CD4-positive, alpha-beta T cell (primary cell): ENCODE results near the gene ARHGAP26. TPM values are rescaled to one million over a fixed set of nuclear protein-coding genes. Genes with fewer than 3 reads are reported as not detected.
A peak's percentile ranks its signal among the peaks of the same experiment; 100 is the strongest.

Source experiments
- ATAC-seq: fragments of 200-7000 bp; cut with Tn5 transposase; one replicate; pipeline ENCODE4 v1.10.0; 2022; ENCODE audit warnings: mild to moderate bottlenecking; ENCODE audit not compliant: poor library complexity
- CTCF ChIA-PET: fragments of 350-600 bp; sonication (Branson Sonifier 250); formaldehyde crosslinking; loops from one replicate; lab custom pipeline; 2021; ENCODE audit warnings: antibody characterized with exemption, inconsistent platforms; lab: Charles Lee
- POLR2A ChIA-PET: fragments of 350-600 bp; sonication (Branson Sonifier 250); formaldehyde crosslinking; loops from one replicate; lab custom pipeline; 2021; ENCODE audit warnings: antibody characterized with exemption, inconsistent platforms; lab: Charles Lee
- DNase-seq, 14 experiments: peaks; one replicate each; pipeline ENCODE4 v3.0.0-alpha.2; 2013 to 2020; ENCODE audit warnings: mixed read lengths in 2 of 14
- H3K27ac ChIP-seq, 2 donors: one replicate each; pipeline versions ENCODE4 v1.5.1 to v1.7.0; 2013; ENCODE audit warnings: low read length in 2 of 2, low read depth in 1 of 2, mild to moderate bottlenecking in 1 of 2
- H3K27me3 ChIP-seq, 2 experiments: 1 replicate in 1 of 2; 2 replicates in 1 of 2; pipeline versions ENCODE4 v1.6.1 to v1.7.0; 2013; ENCODE audit warnings: low read length in 2 of 2, control low read depth in 1 of 2, mild to moderate bottlenecking in 1 of 2, moderate library complexity in 1 of 2; ENCODE audit not compliant: insufficient read depth in 2 of 2, control insufficient read depth in 1 of 2
- H3K36me3 ChIP-seq: one replicate; pipeline ENCODE4 v1.6.1; 2013; ENCODE audit warnings: low read length, control low read depth; ENCODE audit not compliant: insufficient read depth
- H3K4me1 ChIP-seq: one replicate; pipeline ENCODE4 v1.6.1; 2013; ENCODE audit warnings: low read length, control low read depth; ENCODE audit not compliant: insufficient read depth
- H3K4me3 ChIP-seq: one replicate; pipeline ENCODE4 v1.5.1; 2013; ENCODE audit warnings: mild to moderate bottlenecking, low read length, moderate library complexity
- H3K9me3 ChIP-seq, 2 experiments: 1 replicate in 1 of 2; 2 replicates in 1 of 2; pipeline versions ENCODE4 v1.6.1 to v1.7.0; 2013; ENCODE audit warnings: low read length in 2 of 2, mild to moderate bottlenecking in 2 of 2, control low read depth in 1 of 2, moderate library complexity in 1 of 2; ENCODE audit not compliant: control insufficient read depth in 1 of 2, insufficient read depth in 1 of 2
- H3K27ac Mint-ChIP-seq: one replicate; pipeline ENCODE4 v1.8.0; 2020; ENCODE audit warnings: mixed read lengths
- H3K27me3 Mint-ChIP-seq: one replicate; pipeline ENCODE4 v1.8.0; 2021; ENCODE audit warnings: mixed read lengths
- H3K36me3 Mint-ChIP-seq: one replicate; pipeline ENCODE4 v1.8.0; 2021; ENCODE audit warnings: low read depth, mixed read lengths
- H3K4me1 Mint-ChIP-seq: one replicate; pipeline ENCODE4 v1.8.0; 2021; ENCODE audit warnings: low read depth, mixed read lengths
- H3K4me3 Mint-ChIP-seq: one replicate; pipeline ENCODE4 v1.8.0; 2020; ENCODE audit warnings: mild to moderate bottlenecking, mixed read lengths
- H3K9me3 Mint-ChIP-seq: one replicate; pipeline ENCODE4 v1.8.0; 2020; ENCODE audit warnings: mixed read lengths
- intact Hi-C, 2 experiments: fragments of 100-400 bp; cut with DNase I in 1 of 2; cut with micrococcal nuclease in 1 of 2; formaldehyde crosslinking; loops; one replicate each; pipeline versions ENCODE4 v1.15.1 to v1.9.0; 2023 to 2025; cut with DNase I, micrococcal nuclease
- total RNA-seq, 174 experiments: library from RNA in 2 of 174; stranded (reverse) in 2 of 174; gene quantifications; one replicate each; pipeline ENCODE4 v1.2.3 and lab custom pipeline; 2021 to 2026
- TF ChIP-seq, protein P1 (sequence below): fragments of 200-600 bp; IDR thresholded peaks from one replicate; pipeline ENCODE4 v1.8.0; 2022; ENCODE audit warnings: antibody characterized with exemption, mild to moderate bottlenecking

ARHGAP26 gene
- total RNA-seq, 2 experiments from 2014 or later: 24.9 to 27.3 TPM

- no peaks in the 10 kb centered on the region for H3K9me3 Mint-ChIP-seq
- ATAC-seq: peak; percentile 79
- H3K27me3 ChIP-seq: no peaks in the 10 kb centered on the region
- intact Hi-C loops: loop anchor here (1.0 to 10.0 kb wide), 8 partner anchors 96 to 712 kb away; partner anchors contain the start of gene ARHGAP26 (in 2 of the 2)
- H3K27ac Mint-ChIP-seq: no peak overlapping the region
- H3K4me3 ChIP-seq: no peak overlapping the region
- no peaks in the 10 kb centered on the region for H3K9me3 ChIP-seq
- H3K4me1 ChIP-seq: peaks cover 16% of the 10 kb centered on the region
- no peak overlapping the region for H3K27ac ChIP-seq
- DNase-seq: peak in 13 of 14 experiments; percentile 13 to 76 (median 20)
- no peaks in the 10 kb centered on the region for H3K36me3 ChIP-seq
- no peak overlapping the region for H3K4me3 Mint-ChIP-seq
- no peaks in the 10 kb centered on the region for H3K27me3 Mint-ChIP-seq
- TF ChIP-seq, protein P1, sequence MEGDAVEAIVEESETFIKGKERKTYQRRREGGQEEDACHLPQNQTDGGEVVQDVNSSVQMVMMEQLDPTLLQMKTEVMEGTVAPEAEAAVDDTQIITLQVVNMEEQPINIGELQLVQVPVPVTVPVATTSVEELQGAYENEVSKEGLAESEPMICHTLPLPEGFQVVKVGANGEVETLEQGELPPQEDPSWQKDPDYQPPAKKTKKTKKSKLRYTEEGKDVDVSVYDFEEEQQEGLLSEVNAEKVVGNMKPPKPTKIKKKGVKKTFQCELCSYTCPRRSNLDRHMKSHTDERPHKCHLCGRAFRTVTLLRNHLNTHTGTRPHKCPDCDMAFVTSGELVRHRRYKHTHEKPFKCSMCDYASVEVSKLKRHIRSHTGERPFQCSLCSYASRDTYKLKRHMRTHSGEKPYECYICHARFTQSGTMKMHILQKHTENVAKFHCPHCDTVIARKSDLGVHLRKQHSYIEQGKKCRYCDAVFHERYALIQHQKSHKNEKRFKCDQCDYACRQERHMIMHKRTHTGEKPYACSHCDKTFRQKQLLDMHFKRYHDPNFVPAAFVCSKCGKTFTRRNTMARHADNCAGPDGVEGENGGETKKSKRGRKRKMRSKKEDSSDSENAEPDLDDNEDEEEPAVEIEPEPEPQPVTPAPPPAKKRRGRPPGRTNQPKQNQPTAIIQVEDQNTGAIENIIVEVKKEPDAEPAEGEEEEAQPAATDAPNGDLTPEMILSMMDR: peak; percentile 73
- CTCF ChIA-PET: interaction anchor here (0.5 to 1.5 kb wide), 23 partner anchors 10 to 311 kb away, joined by 3 to 28 read pairs (median 5); partner anchors contain the start of gene ARHGAP26
- no peaks in the 10 kb centered on the region for H3K36me3 Mint-ChIP-seq
- H3K4me1 Mint-ChIP-seq: peaks cover 47% of the 10 kb centered on the region
- POLR2A ChIA-PET: interaction anchor here (0.9 to 1.5 kb wide), 5 partner anchors 22 to 153 kb away, joined by 3 to 13 read pairs (median 3); partner anchors contain the start of gene ARHGAP26
These were observed 96.5 kb downstream of the ARHGAP26 start for GRCh38 chr5:142866563-142867275.

GRCh38 chr5:142869886-142870285 is 99.7 kb downstream of the ARHGAP26 start:
- Histone ChIP-seq H3K27ac (no peak overlapping the region), H3K27me3 (no peaks in the 10 kb centered on the region), H3K4me1 (peaks cover 8% of the 10 kb centered on the region), H3K36me3 (peaks cover 2% of the 10 kb centered on the region), H3K9me3 (no peaks in the 10 kb centered on the region), H3K4me3 (no peak overlapping the region)
- ChIA-PET POLR2A (no interaction called here), CTCF (interaction anchor here (1.6 kb wide), 1 partner anchor 10 kb away, joined by 5 read pairs; no protein-coding TSS in a partner anchor)
- Mint-ChIP-seq H3K36me3 (no peaks in the 10 kb centered on the region), H3K27ac (no peak overlapping the region), H3K4me3 (no peak overlapping the region), H3K27me3 (no peaks in the 10 kb centered on the region), H3K9me3 (no peaks in the 10 kb centered on the region), H3K4me1 (peaks cover 22% of the 10 kb centered on the region)
- TF ChIP-seq, protein P1: no peak
- intact Hi-C loops: loop anchor here (10.0 kb wide), 2 partner anchors 705 to 715 kb away; no protein-coding TSS in a partner anchor
- DNase-seq (no peak), ATAC-seq (no peak)

- peaks cover 2% of the 10 kb centered on the region for H3K36me3 ChIP-seq
- POLR2A ChIA-PET: no interaction called here
- Mint-ChIP-seq H3K27ac (no peak overlapping the region), H3K27me3 (no peaks in the 10 kb centered on the region), H3K9me3 (no peaks in the 10 kb centered on the region), H3K4me3 (no peak overlapping the region), H3K4me1 (peaks cover 14% of the 10 kb centered on the region), H3K36me3 (peaks cover 5% of the 10 kb centered on the region)
- CTCF ChIA-PET: interaction anchor here (1.0 to 1.6 kb wide), 3 partner anchors 9 to 158 kb away, joined by 4 to 5 read pairs (median 4); no protein-coding TSS in a partner anchor
- ATAC-seq (no peak), DNase-seq (no peak)
- H3K4me1 ChIP-seq: peaks cover 8% of the 10 kb centered on the region
- no peaks in the 10 kb centered on the region for H3K9me3 ChIP-seq
- no peak overlapping the region for H3K27ac ChIP-seq
- intact Hi-C loops: no loop called here
- TF ChIP-seq, protein P1: no peak
- no peak overlapping the region for H3K4me3 ChIP-seq
- H3K27me3 ChIP-seq: no peaks in the 10 kb centered on the region
These were observed 100.6 kb downstream of the ARHGAP26 start for GRCh38 chr5:142870532-142871362.
